GM20000 (cell line): Measurements from ENCODE around the gene RAD23B.
"Not testable (repeated sequence)": the region's sequence is repeated elsewhere in the genome, so short reads cannot be mapped to it uniquely, and the experiment has no call there.

Experiments used
- DNase-seq: peaks from one replicate; pipeline ENCODE4 v3.0.0; 2012; ENCODE audit warnings: low spot score
- TF ChIP-seq, protein P1 (sequence below): IDR thresholded peaks from 2 replicates; pipeline ENCODE4 v1.5.1; 2012; ENCODE audit warnings: mild to moderate bottlenecking, control low read depth; ENCODE audit errors: extremely low read depth, missing control alignments

Gene RAD23B

DNA sequence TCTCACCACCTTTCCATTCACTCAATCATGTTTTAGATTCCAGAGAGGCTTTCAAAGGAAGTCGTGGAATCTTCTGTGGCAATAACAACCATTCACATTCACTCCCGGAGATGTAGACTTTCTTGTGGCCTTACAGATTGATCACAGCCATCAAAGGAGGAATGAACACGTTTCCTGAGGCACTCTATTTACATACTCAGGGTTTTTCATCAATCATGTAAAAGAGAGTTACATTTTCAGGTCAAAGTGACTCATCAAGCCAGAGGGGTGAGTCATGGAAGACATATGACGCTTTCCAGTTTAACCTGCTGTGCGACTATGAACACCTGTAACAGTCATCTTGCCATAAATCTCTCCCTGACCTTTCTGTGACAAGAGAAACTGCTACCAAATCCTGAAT, 39.3 kb upstream of the RAD23B start:
- DNase-seq = no peak
- TF ChIP-seq, protein P1, sequence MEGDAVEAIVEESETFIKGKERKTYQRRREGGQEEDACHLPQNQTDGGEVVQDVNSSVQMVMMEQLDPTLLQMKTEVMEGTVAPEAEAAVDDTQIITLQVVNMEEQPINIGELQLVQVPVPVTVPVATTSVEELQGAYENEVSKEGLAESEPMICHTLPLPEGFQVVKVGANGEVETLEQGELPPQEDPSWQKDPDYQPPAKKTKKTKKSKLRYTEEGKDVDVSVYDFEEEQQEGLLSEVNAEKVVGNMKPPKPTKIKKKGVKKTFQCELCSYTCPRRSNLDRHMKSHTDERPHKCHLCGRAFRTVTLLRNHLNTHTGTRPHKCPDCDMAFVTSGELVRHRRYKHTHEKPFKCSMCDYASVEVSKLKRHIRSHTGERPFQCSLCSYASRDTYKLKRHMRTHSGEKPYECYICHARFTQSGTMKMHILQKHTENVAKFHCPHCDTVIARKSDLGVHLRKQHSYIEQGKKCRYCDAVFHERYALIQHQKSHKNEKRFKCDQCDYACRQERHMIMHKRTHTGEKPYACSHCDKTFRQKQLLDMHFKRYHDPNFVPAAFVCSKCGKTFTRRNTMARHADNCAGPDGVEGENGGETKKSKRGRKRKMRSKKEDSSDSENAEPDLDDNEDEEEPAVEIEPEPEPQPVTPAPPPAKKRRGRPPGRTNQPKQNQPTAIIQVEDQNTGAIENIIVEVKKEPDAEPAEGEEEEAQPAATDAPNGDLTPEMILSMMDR = no peak

DNA sequence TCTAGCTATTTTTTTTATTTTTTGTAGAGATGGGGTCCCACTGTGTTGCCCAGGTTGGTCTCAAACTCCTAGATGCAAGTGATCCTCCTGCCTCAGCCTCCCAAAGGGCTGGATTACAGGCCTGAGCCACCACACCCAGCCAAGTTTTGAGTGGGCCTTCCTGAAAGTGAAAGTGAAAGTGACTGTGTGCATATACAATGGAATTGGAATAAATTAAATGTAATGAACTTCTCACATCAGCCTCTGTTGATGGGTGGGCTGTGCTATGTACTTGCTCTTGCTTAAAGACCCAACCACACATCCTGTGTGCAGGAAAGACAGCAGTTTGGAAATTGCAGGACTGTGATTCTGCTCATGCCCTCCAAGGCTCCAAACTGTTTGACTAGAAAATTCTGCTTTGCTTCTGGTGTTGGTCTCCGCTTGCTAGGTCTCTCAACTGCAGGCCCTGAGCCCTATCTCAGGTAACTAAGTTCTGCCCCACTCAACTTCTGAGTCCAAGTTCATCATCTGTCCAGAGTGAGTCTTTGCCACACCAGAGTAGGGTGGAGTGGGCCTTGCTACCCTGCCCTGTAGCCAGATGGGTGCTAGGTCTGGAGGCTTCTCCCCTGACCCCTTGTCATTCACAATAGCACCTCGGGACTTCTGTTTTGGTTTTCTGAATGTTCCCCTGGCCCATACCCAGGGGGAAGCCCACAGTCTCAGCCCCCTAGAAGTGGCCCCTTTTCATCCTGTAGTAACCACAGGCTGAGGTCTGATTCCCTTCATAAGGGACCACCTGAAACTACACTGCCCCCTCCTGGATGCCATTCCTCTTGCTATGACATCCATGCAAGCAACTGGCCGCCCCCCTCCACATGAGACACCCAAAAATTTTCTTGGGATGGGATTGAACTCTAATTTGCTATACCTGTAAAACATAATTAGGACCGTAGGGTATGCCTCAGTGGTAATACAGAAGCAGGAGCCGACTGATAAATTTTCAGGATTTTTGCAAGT, 36.5 kb upstream of the RAD23B start:
- DNase-seq = no peak
- TF ChIP-seq, protein P1 = no peak

DNA sequence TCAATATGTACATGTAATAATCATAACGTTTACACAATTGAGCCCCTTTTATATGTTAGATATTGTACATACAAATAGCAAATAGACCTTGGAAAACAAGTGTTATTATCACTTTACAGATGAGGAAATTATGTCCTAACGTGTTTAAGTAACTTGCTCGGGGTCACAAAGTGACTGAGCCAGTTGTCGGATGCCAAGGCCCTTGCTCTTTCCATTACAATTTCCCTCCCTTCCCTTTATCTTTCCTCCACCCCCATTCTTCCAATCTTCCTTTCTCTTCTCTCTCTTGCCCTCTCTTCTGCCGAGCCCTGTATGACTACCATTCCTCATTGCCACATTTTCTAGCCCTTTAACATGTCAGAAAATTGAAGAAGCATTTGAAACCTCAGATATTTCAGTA, 34.4 kb upstream of the RAD23B start:
- no peak for DNase-seq
- TF ChIP-seq, protein P1 = no peak

- DNase-seq = no peak
- TF ChIP-seq, protein P1 = no peak
Observed at GRCh38 chr9:107249131-107249533, 33.9 kb upstream of the RAD23B start.

DNA sequence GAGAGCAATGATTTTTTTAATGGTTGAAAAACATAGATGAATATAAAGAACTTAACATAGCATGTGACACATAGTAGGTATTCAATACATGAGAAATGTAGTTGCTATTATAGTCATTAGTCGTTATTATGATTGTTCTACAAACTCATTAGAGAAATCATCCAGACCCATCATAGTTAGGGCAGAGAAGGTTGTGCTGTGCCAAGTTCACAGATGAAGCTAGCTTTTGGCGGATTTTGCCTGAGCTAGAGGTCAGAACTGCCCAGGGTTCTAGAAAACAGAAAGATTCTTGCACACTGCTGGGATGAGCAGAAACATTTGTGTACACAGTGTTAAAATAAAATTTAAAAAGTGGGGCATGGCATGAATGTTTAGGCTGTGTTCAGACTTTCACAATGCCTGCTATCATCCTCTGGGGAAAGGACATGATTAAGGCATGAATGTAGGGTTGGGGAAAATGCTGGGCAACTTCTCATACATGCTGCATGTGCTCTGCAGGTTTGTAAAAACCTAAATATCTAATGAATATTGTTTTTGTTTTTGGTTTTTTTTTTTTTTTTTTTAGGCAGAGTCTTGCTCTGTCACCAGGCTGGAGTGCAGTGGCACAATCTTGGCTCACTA, 33.3 kb upstream of the RAD23B start:
- no peak for DNase-seq
- TF ChIP-seq, protein P1 = no peak

DNA sequence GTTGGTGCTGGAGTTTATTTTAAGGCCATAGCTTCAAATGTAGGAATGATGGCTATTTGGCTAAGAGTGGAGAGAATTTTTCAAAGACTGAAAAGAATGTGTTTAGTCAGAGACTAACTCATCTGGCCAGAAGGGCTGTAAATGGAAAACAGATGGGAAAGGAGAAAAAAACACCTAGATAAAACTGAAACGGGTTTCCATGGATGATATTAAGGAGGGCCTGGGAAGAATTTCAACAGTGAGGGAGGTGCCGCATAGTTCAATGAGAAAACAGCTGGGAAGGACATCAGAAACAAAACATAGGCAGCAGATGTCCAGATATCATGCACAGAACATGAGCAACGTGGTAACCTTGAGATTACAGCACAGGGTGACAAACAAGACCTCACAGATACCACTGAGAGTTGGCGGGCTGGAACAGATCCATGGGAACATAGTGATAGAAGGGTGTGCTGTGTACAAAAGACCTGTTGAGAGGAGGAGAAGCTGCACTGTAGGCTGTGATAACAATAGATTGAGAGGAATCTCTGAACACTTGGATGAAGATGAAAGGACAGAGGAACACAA, 31.2 kb upstream of the RAD23B start:
- TF ChIP-seq, protein P1 = no peak
- no peak for DNase-seq

DNA sequence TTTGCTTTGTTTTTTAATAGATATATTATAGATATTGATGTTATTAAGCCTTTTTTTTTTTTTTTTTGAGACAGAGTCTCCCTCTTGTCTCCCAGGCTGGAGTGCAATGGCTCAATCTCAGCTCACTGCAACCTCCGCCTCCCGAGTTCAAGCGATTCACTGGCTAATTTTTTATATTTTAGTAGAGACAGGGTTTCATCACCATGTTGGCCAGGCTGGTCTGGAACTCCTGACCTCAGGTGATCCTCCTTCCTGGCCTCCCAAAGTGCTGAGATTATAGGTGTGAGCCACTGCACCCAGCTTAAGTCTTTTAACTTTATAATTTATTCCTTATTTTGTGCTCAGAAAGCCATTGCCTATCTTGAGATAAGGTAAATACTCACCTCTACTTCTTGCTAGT, 24.2 kb upstream of the RAD23B start:
- DNase-seq = no peak
- TF ChIP-seq, protein P1 = no peak

DNA sequence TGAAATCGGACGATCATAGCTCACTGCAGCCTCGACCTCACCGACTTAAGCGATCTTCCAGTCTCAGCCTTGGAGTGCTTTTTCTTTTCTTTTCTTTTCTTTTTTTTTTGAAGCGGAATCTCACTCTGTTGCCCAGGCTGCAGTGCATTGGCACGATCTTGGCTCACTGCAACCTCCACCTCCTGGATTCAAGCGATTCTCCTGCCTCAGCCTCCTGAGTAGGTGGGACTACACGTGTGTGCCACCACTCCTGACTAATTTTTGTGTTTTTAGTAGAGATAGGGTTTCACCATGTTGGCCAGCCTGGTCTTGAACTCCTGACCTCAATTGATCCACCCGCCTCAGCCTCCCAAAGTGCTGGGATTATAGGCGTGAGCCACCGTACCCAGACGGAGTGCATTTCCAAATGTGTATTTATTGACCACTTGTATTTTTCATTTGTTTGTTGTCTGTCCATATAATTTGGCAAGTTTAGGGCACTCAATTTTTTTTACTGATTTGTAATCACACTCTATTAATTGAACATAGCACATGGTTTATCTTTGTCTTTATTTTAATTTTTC, 23.2 kb upstream of the RAD23B start:
- not testable (repeated sequence) for DNase-seq
